GM12875 (cell line): ENCODE results near the gene GNA14.

Source experiments
- H3K4me3 ChIP-seq: one replicate; pipeline ENCODE4 v1.5.1; 2011; ENCODE audit warnings: low read depth, low read length, control low read depth
- CTCF ChIP-seq: IDR thresholded peaks from 2 replicates; pipeline ENCODE4 v1.5.1; 2011; ENCODE audit warnings: low read depth, mild to moderate bottlenecking, control low read depth, inconsistent platforms, low read length, moderate library complexity, borderline replicate concordance; ENCODE audit not compliant: insufficient read depth

Gene GNA14

GRCh38 chr9:77554586-77555105, 93.5 kb downstream of the GNA14 start:
- no peak for TF ChIP-seq CTCF

GRCh38 chr9:77547106-77547730, 100.9 kb downstream of the GNA14 start:
- TF ChIP-seq CTCF: no peak
- no peak overlapping the region for H3K4me3 ChIP-seq

More at GRCh38 chr9:77554586-77555105, 93.5 kb downstream of the GNA14 start:
- no peak overlapping the region for H3K4me3 ChIP-seq

- H3K4me3 ChIP-seq: no peak overlapping the region
- no peak for TF ChIP-seq CTCF
Observed at GRCh38 chr9:77546376-77546950, 101.7 kb downstream of the GNA14 start.

DNA sequence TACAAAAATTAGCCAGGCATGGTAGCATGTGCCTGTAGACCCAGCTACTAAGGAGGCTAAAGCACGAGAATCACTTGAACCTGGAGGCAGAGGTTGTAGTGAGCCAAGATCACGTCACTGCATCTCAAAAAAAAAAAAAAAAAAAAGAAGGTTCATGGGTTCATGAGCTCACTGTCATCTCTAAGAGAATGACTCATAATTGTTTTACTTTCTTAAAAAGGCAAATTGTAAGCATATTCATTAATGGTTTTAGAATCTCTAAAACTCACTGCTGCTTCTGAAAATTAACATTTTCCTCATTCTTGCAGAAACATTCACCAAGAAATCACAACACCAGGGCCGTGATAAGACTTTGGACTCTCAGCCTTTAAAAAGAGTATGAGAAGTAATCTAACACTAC, 103.6 kb downstream of the GNA14 start:
- no peak for TF ChIP-seq CTCF
- no peak overlapping the region for H3K4me3 ChIP-seq

DNA sequence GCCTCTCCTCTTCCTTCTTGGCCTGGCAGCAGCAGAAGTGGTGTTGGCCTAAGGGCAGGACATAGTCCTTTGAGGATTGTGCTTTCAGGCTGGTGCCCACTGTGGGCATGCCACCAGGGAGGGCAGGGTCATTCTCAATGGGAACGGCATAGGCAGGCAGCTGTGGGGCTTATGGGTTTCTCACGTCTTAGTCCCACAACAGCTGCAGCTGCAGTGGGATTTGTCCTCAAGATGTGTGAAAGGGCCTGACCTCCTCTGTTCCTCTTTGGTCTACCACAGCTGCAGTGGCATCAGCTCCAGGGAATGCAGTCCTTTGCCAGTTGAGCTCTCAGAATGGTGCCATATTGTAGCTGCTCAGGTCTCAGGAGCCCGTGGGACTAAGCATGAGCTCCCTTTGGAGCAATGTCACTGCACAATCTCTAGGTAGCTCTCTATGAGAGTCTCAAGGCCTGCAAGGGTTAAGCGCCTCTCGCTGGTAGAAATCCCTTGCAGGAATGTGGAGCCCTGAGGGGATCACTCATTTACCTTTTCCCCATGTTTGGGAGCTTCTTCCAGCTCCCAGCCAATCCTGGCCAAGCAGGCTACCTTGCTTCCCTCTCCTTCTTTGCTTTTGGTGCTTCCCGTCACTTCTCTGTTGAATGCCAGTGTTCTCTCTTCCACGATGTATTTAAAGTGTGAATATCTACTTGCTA, 104.8 kb downstream of the GNA14 start:
- TF ChIP-seq CTCF: no peak
- H3K4me3 ChIP-seq: no peak overlapping the region

DNA sequence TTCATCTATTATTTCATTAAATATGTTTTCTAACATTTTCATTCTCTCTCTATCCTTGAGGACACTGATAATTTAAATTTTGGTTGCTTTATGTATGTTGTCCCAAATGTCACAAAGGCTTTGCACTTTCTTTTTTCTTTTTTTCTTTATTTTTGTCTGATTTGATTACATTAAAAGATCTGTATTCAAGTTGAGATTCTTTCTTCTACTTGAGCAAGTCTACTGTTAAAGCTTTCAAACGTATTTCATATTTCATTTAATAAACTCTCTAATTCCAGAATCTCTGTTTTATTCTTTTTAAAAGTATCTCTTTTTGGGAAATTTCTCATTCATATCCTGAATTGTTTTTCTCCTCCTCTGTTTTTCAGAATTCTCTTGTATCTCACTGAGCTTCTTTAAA, 106.5 kb downstream of the GNA14 start:
- no peak overlapping the region for H3K4me3 ChIP-seq
- TF ChIP-seq CTCF: no peak

DNA sequence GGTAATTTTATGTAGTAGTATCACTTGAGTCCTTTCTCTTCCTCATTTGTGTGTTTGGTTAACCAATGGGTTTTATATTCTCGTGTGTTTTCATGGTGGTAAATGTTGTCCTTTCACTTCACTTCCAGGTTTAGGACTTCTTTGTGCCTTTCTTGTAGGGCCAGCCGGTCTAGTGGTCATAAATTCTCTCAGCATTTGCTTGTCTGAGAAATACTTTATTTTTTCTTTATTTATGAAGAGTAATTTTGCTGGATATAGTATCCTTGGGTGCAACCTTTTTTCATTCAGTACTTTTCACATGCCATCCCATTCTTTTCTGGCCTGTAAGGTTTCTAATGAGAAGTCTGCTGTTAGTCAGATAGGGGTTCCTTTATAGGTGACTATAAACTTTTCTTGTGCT, 107.1 kb downstream of the GNA14 start:
- H3K4me3 ChIP-seq: no peak overlapping the region
- no peak for TF ChIP-seq CTCF
